ENCODE data around the gene CAMTA1.

Gene CAMTA1

GRCh38 chr1:7250176-7250575 lies 464.9 kb downstream of the CAMTA1 start:
- H3K4me3 ChIP-seq (ENCODE audit: low read depth, low read length): no peak overlapping the region
- TF ChIP-seq, protein P1, sequence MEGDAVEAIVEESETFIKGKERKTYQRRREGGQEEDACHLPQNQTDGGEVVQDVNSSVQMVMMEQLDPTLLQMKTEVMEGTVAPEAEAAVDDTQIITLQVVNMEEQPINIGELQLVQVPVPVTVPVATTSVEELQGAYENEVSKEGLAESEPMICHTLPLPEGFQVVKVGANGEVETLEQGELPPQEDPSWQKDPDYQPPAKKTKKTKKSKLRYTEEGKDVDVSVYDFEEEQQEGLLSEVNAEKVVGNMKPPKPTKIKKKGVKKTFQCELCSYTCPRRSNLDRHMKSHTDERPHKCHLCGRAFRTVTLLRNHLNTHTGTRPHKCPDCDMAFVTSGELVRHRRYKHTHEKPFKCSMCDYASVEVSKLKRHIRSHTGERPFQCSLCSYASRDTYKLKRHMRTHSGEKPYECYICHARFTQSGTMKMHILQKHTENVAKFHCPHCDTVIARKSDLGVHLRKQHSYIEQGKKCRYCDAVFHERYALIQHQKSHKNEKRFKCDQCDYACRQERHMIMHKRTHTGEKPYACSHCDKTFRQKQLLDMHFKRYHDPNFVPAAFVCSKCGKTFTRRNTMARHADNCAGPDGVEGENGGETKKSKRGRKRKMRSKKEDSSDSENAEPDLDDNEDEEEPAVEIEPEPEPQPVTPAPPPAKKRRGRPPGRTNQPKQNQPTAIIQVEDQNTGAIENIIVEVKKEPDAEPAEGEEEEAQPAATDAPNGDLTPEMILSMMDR (conservative IDR thresholded peaks at IDR 0.05; ENCODE audit: low read depth, low read length): no peak
- DNase-seq (ENCODE audit: low read depth): no peak

DNA sequence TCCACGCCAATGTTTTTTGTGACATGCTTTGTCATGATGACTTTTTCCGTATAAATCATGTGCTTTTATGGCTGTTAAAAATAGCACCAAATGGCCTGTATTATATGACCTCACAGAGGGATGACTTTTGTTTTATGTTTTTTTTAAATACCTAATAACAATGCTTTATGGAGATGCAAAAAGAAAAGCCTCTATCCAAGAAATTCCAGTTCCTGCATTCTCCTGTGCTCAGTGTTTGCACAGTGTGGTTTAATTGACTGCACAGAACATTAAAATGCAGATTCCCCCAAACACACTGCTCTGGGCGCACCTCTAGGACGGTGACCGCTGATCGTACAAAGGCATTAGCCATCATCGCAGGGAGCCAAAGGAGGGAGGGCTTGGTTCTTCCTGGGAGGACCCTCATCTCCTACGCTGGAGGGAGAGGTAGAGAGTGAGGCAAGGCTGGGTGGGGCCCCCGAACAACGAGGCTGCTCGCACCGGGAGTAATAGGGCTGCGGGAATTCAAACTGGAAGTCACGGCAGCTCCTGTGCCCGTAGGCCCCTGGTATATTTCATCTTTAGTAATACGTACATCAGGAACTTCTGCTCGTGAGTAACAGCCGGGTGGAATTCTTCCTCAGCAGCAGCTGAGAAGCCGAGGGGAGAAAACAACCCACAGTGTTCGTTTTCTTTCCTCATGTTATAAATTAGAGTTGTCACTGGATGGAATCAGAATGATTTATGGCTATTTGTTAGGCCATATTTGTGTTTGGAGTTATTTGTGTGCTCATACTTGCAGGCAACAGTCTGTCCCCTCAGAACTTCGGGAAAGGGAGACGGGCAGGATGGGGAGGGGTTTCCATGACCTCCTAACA lies 465.6 kb downstream of the CAMTA1 start:
- H3K4me3 ChIP-seq (ENCODE audit: low read depth, low read length): no peak overlapping the region
- DNase-seq (ENCODE audit: low read depth): no peak
- TF ChIP-seq, protein P1 (conservative IDR thresholded peaks at IDR 0.05; ENCODE audit: low read depth, low read length): no peak

GRCh38 chr1:7251454-7251800 lies 466.2 kb downstream of the CAMTA1 start:
- DNase-seq (ENCODE audit: low read depth): no peak
- no peak overlapping the region for H3K4me3 ChIP-seq (ENCODE audit: low read depth, low read length)
- TF ChIP-seq, protein P1 (conservative IDR thresholded peaks at IDR 0.05; ENCODE audit: low read depth, low read length): no peak

GRCh38 chr1:7252411-7253117 lies 467.3 kb downstream of the CAMTA1 start:
- peak; percentile 14 for DNase-seq (ENCODE audit: low read depth)
- TF ChIP-seq, protein P1 (conservative IDR thresholded peaks at IDR 0.05; ENCODE audit: low read depth, low read length): no peak
- no peak overlapping the region for H3K4me3 ChIP-seq (ENCODE audit: low read depth, low read length)

- peak; percentile 76 for DNase-seq (ENCODE audit: low read depth)
- TF ChIP-seq, protein P1 (conservative IDR thresholded peaks at IDR 0.05; ENCODE audit: low read depth, low read length): no peak
These were observed 467.8 kb downstream of the CAMTA1 start for GRCh38 chr1:7253118-7253480.

DNA sequence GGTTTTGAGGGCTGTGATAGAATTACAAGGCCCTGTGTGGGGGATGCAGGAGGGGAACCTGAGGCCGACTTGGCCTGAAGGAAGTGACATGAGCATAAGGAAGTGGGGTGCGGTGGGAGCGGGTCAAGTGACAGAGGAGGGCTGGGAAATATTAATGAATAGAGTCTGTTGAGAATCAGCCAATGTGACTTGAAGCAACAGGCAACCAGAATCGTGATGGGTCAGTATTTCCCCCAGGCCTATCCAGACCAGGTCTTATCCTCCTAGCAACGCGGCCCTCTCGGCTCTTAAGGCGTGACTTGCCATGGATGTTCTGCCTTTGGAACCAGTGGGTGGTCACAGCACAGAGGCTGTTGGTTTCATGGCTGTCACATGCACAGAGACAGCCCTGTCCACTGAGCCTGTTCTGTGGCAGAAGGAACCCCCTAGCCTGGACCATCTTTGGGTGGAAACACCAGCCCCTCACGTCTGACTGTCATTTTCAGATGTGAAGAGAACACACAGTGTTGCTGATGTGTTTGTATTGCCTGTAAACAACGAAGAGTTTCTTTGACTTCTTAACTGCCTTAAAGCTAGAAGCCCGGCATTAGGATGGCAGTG lies 468.8 kb downstream of the CAMTA1 start:
- no peak for DNase-seq (ENCODE audit: low read depth)
- TF ChIP-seq, protein P1 (conservative IDR thresholded peaks at IDR 0.05; ENCODE audit: low read depth, low read length): no peak
- H3K4me3 ChIP-seq (ENCODE audit: low read depth, low read length): no peak overlapping the region

More at GRCh38 chr1:7253118-7253480, 467.8 kb downstream of the CAMTA1 start:
- no peak overlapping the region for H3K4me3 ChIP-seq (ENCODE audit: low read depth, low read length)

All from choroid plexus epithelial cell (primary cell).